ENCODE measurements around the gene MAFF.

- no peak for TF ChIP-seq CTCF (IDR thresholded peaks at IDR 0.05; ENCODE audit: low read depth, low read length, poor library complexity, severe bottlenecking)
- no peak for TF ChIP-seq EZH2phosphoT487 (IDR thresholded peaks at IDR 0.05; ENCODE audit: borderline replicate concordance, low read length)
Observed at GRCh38 chr22:38220653-38221386, 19.0 kb downstream of the MAFF start.

All from DOHH2 (cell line).